Measurements from ENCODE around the gene HUNK.
"Not testable (repeated sequence)": the region's sequence is repeated elsewhere in the genome, so short reads cannot be mapped to it uniquely, and the experiment has no call there.

- TF ChIP-seq CTCF (IDR thresholded peaks at IDR 0.05; ENCODE audit: low read depth, low read length); POLR2A (IDR thresholded peaks at IDR 0.05; ENCODE audit: extremely low read depth, insufficient read length); MYC (IDR thresholded peaks at IDR 0.05; ENCODE audit: low read depth, low read length); MAX (IDR thresholded peaks at IDR 0.05; ENCODE audit: low read depth, low read length): not testable (repeated sequence)
Measured at GRCh38 chr21:31857631-31858030, 15.2 kb upstream of the HUNK start.
